IMR-90 (cell line): ENCODE measurements around the gene CCDC102A. TPM values are rescaled to one million over a fixed set of nuclear protein-coding genes. Genes with fewer than 3 reads are reported as not detected.

Experiments
- ATAC-seq: fragments of 200-7000 bp; cut with Tn5 transposase; 2 replicates; pipeline ENCODE4 v1.9.1; 2020; ENCODE audit warnings: low read depth, mild to moderate bottlenecking, moderate library complexity
- BruUV-seq: library from RNA; stranded (reverse); fragments of 400-500 nt; replicated peaks from 2 replicates; lab custom pipeline; 2021; lab: Mats Ljungman, UMichigan
- CTCF ChIA-PET: fragments of 300-600 bp; formaldehyde crosslinking; extraction: SDS; loops from one replicate; lab custom pipeline; 2021; ENCODE audit warnings: antibody characterized with exemption; lab: Yijun Ruan, JAX
- POLR2A ChIA-PET: fragments of 300-600 bp; sonication (Branson Sonifier 250); formaldehyde crosslinking; loops from one replicate; lab custom pipeline; 2022; ENCODE audit warnings: antibody characterized with exemption; ENCODE audit not compliant: unreplicated experiment; lab: Charles Lee
- DNase-seq: peaks from one replicate; pipeline ENCODE4 v3.0.0; 2013
- H2AFZ ChIP-seq: replicated peaks from 2 replicates; pipeline ENCODE3; 2013; ENCODE audit warnings: low read length, mild to moderate bottlenecking; ENCODE audit not compliant: poor library complexity
- H2AK5ac ChIP-seq: 2 replicates; pipeline ENCODE4 v1.6.1; 2013; ENCODE audit warnings: low read depth, low read length, inconsistent platforms
- H2AK9ac ChIP-seq: replicated peaks from 2 replicates; pipeline ENCODE3; 2013; ENCODE audit warnings: mild to moderate bottlenecking, low read depth, low read length, moderate library complexity; ENCODE audit not compliant: poor library complexity
- H2BK120ac ChIP-seq: 2 replicates; pipeline ENCODE4 v1.6.1; 2013; ENCODE audit warnings: low read depth, low read length, inconsistent platforms
- H2BK15ac ChIP-seq: 3 replicates; pipeline ENCODE4 v1.6.1; 2013; ENCODE audit warnings: low read depth, low read length, inconsistent platforms
- H2BK20ac ChIP-seq: 2 replicates; pipeline ENCODE4 v1.6.1; 2013; ENCODE audit warnings: low read depth, mild to moderate bottlenecking, inconsistent platforms, low read length, moderate library complexity
- H2BK5ac ChIP-seq: 2 replicates; pipeline ENCODE4 v1.6.1; 2013; ENCODE audit warnings: mild to moderate bottlenecking, low read depth, low read length, inconsistent platforms; ENCODE audit not compliant: poor library complexity, severe bottlenecking
- H3K14ac ChIP-seq: replicated peaks from 2 replicates; pipeline ENCODE4 v1.6.1; 2013; ENCODE audit warnings: low read depth, low read length, inconsistent platforms
- H3K18ac ChIP-seq: 2 replicates; pipeline ENCODE4 v1.6.1; 2013; ENCODE audit warnings: low read depth, low read length, control low read depth
- H3K23ac ChIP-seq: 2 replicates; pipeline ENCODE4 v1.6.1; 2013; ENCODE audit warnings: low read depth, low read length, inconsistent platforms
- H3K27ac ChIP-seq: 2 replicates; pipeline ENCODE4 v1.5.1; 2013; ENCODE audit warnings: mild to moderate bottlenecking, control low read depth, low read length; ENCODE audit not compliant: insufficient read depth
- H3K27me3 ChIP-seq: 2 replicates; pipeline ENCODE4 v1.6.1; 2013; ENCODE audit warnings: low read length; ENCODE audit not compliant: control insufficient read depth, insufficient read depth
- H3K36me3 ChIP-seq: 2 replicates; pipeline ENCODE4 v1.6.1; 2013; ENCODE audit warnings: low read length, mixed read lengths; ENCODE audit not compliant: control insufficient read depth, insufficient read depth
- H3K4ac ChIP-seq: 2 replicates; pipeline ENCODE4 v1.6.1; 2013; ENCODE audit warnings: low read depth, low read length, inconsistent platforms
- H3K4me1 ChIP-seq: 2 replicates; pipeline ENCODE4 v1.6.1; 2013; ENCODE audit warnings: low read length, mixed read lengths; ENCODE audit not compliant: control insufficient read depth, insufficient read depth
- H3K4me2 ChIP-seq: 2 replicates; pipeline ENCODE4 v1.6.1; 2013; ENCODE audit warnings: low read depth, mild to moderate bottlenecking, control low read depth, low read length, moderate library complexity
- H3K4me3 ChIP-seq: 2 replicates; pipeline ENCODE4 v1.5.1; 2013; ENCODE audit warnings: low read depth, mild to moderate bottlenecking, control low read depth, low read length, moderate library complexity; ENCODE audit not compliant: insufficient read depth
- H3K56ac ChIP-seq: 2 replicates; pipeline ENCODE4 v1.6.1; 2013; ENCODE audit warnings: low read length, inconsistent platforms; ENCODE audit not compliant: insufficient read depth; ENCODE audit errors: extremely low read depth
- H3K79me1 ChIP-seq, 2 experiments: 2 replicates each; pipeline ENCODE4 v1.6.1; 2013; ENCODE audit warnings: low read length in 2 of 2, inconsistent platforms in 1 of 2, low read depth in 1 of 2
- H3K9ac ChIP-seq: 2 replicates; pipeline ENCODE4 v1.6.1; 2013; ENCODE audit warnings: low read depth, low read length, control low read depth
- H3K9me1 ChIP-seq: 2 replicates; pipeline ENCODE4 v1.6.1; 2013; ENCODE audit warnings: low read length, inconsistent platforms; ENCODE audit not compliant: insufficient read depth
- H3K9me3 ChIP-seq: 2 replicates; pipeline ENCODE4 v1.6.1; 2013; ENCODE audit warnings: low read length; ENCODE audit not compliant: control insufficient read depth, insufficient read depth
- H4K20me1 ChIP-seq: 2 replicates; pipeline ENCODE4 v1.6.1; 2013; ENCODE audit warnings: low read length, inconsistent platforms; ENCODE audit not compliant: insufficient read depth
- H4K5ac ChIP-seq: 2 replicates; pipeline ENCODE4 v1.6.1; 2013; ENCODE audit warnings: mild to moderate bottlenecking, low read depth, low read length, control low read depth
- H4K8ac ChIP-seq, 2 experiments: 2 replicates each; pipeline ENCODE4 v1.6.1; 2013; ENCODE audit warnings: low read depth in 2 of 2, low read length in 2 of 2, control low read depth in 1 of 2, inconsistent platforms in 1 of 2
- H4K91ac ChIP-seq: 2 replicates; pipeline ENCODE4 v1.6.1; 2013; ENCODE audit warnings: low read depth, low read length, inconsistent platforms; ENCODE audit not compliant: insufficient read depth
- BHLHE40 ChIP-seq: fragments of 150-350 bp; IDR thresholded peaks from 2 replicates; pipeline ENCODE4 v1.6.1; 2016; ENCODE audit warnings: mild to moderate bottlenecking, low read depth, low read length
- CEBPB ChIP-seq: IDR thresholded peaks from 2 replicates; pipeline ENCODE4 v1.6.1; 2012; ENCODE audit warnings: low read depth, low read length, improper control_type of control experiment
- CHD1 ChIP-seq: IDR thresholded peaks from 2 replicates; pipeline ENCODE4 v1.6.1; 2012; ENCODE audit warnings: low read depth, low read length, improper control_type of control experiment
- CTCF ChIP-seq: conservative IDR thresholded peaks from 2 replicates; pipeline ENCODE4 v1.5.1; 2012; ENCODE audit warnings: mild to moderate bottlenecking, low read depth, low read length, improper control_type of control experiment
- ELK1 ChIP-seq: fragments of 150-350 bp; IDR thresholded peaks from 2 replicates; pipeline ENCODE4 v1.6.1; 2016; ENCODE audit warnings: low read depth, mild to moderate bottlenecking, low read length, moderate library complexity, borderline replicate concordance
- FOS ChIP-seq: fragments of 150-350 bp; IDR thresholded peaks from 2 replicates; pipeline ENCODE4 v1.6.1; 2016; ENCODE audit warnings: low read depth, low read length
- MAFK ChIP-seq: IDR thresholded peaks from 2 replicates; pipeline ENCODE4 v1.6.1; 2012; ENCODE audit warnings: low read depth, low read length, improper control_type of control experiment
- MAZ ChIP-seq: IDR thresholded peaks from 2 replicates; pipeline ENCODE4 v1.6.1; 2012; ENCODE audit warnings: low read depth, mild to moderate bottlenecking, low read length, improper control_type of control experiment, moderate library complexity, borderline replicate concordance
- MXI1 ChIP-seq: IDR thresholded peaks from 2 replicates; pipeline ENCODE4 v1.6.1; 2012; ENCODE audit warnings: low read depth, mild to moderate bottlenecking, low read length, moderate library complexity, borderline replicate concordance
- NFE2L2 ChIP-seq: fragments of 150-350 bp; IDR thresholded peaks from 2 replicates; pipeline ENCODE4 v1.6.1; 2016; ENCODE audit warnings: low read depth, mild to moderate bottlenecking, low read length
- POLR2A ChIP-seq: IDR thresholded peaks from 2 replicates; pipeline ENCODE4 v1.6.1; 2012; ENCODE audit warnings: mild to moderate bottlenecking, low read depth, low read length
- RAD21 ChIP-seq: IDR thresholded peaks from 2 replicates; pipeline ENCODE4 v1.6.1; 2012; ENCODE audit warnings: low read length, improper control_type of control experiment
- RCOR1 ChIP-seq: IDR thresholded peaks from 2 replicates; pipeline ENCODE4 v1.6.1; 2012; ENCODE audit warnings: mild to moderate bottlenecking, low read length, improper control_type of control experiment; ENCODE audit not compliant: insufficient replicate concordance
- RFX5 ChIP-seq: IDR thresholded peaks from 2 replicates; pipeline ENCODE4 v1.8.0; 2012; ENCODE audit warnings: low read depth, mild to moderate bottlenecking, low read length, moderate library complexity
- SMC3 ChIP-seq: fragments of 150-350 bp; IDR thresholded peaks from 2 replicates; pipeline ENCODE4 v1.6.1; 2016; ENCODE audit warnings: low read depth, mild to moderate bottlenecking, antibody characterized with exemption, low read length, moderate library complexity
- USF2 ChIP-seq: fragments of 150-350 bp; IDR thresholded peaks from 2 replicates; pipeline ENCODE4 v1.6.1; 2017; ENCODE audit warnings: mild to moderate bottlenecking, antibody characterized with exemption, low read length, low read depth
- WGBS, 2 experiments: methylation state at CpG; one replicate each; pipeline versions ENCODE4 v1.1.5 to v1.1.7; 2013; ENCODE audit warnings: missing lambda C conversion rate in 2 of 2; ENCODE audit not compliant: insufficient read length in 1 of 2; ENCODE audit errors: extremely low coverage in 2 of 2; 5-methylcytosine and 5-hydroxymethylcytosine counted together
- dilution Hi-C: fragments of 300-500 bp; cut with HindIII; formaldehyde crosslinking; loops from one replicate; pipeline ENCODE4 v1.14.3; 2018; ENCODE audit warnings: low sequenced_read_pairs; ENCODE audit not compliant: unreplicated experiment
- in situ Hi-C: fragments of 300-500 bp; cut with MboI; formaldehyde crosslinking; loops from 3 replicates; pipeline ENCODE4 v1.14.3; 2019; ENCODE audit warnings: low sequenced_read_pairs, inconsistent platforms, mixed read lengths
- intact Hi-C: fragments of 100-400 bp; cut with micrococcal nuclease; formaldehyde crosslinking; loops from 2 replicates; pipeline ENCODE4 v1.10.0; 2022
- polyA plus RNA-seq, 3 experiments: library from polyadenylated mRNA; depleted of rRNA; stranded (reverse); fragments of >200 nt; gene quantifications; 2 replicates each; pipeline ENCODE4 v1.2.3, GENCODE V29; 2012; ENCODE audit warnings: low replicate concordance in 1 of 3
- total RNA-seq: library from RNA; depleted of rRNA; stranded (reverse); fragments of >200 nt; gene quantifications from 2 replicates; pipeline ENCODE4 v1.2.3, GENCODE V29; 2012

CCDC102A gene
- total and polyA plus RNA-seq, 2 of the 4 experiments (the other 2 are of a cell fraction), result 5.4 to 8.5 TPM

- in situ Hi-C loops, result no loop called here
- intact Hi-C loops, result no loop called here
- Histone ChIP-seq H3K9me1 (no peaks in the 10 kb centered on the region; the same call in 1 of the 2 replicates), H4K91ac (no peak overlapping the region), H3K27me3 (peaks cover 38% of the 10 kb centered on the region), H2BK5ac (no peak overlapping the region), H2BK120ac (no peak overlapping the region), H3K56ac (no peak overlapping the region), H3K23ac (no peak overlapping the region), H2AFZ (no peak overlapping the region), H3K4me3 (no peak overlapping the region), H3K4ac (no peak overlapping the region), H2BK15ac (no peak overlapping the region), H3K79me1 (peaks cover 7 to 12% of the 10 kb centered on the region in 2 experiments; a peak in 3 of 4 replicates), H3K4me1 (peaks cover 7% of the 10 kb centered on the region; the same call in 1 of the 2 replicates), H4K20me1 (no peaks in the 10 kb centered on the region), H3K4me2 (no peak overlapping the region), H3K18ac (no peak overlapping the region), H3K9ac (no peak overlapping the region), H2AK9ac (no peak overlapping the region), H2BK20ac (no peak overlapping the region), H3K14ac (no peak overlapping the region), H4K8ac (no peak overlapping the region), H3K36me3 (no peaks in the 10 kb centered on the region), H2AK5ac (no peak overlapping the region), H3K27ac (no peak overlapping the region), H3K9me3 (no peaks in the 10 kb centered on the region), H4K5ac (no peak overlapping the region)
- BruUV-seq, result no TSS peak
- dilution Hi-C loops, result no loop called here
- WGBS, 2 experiments, result 86% methylated on average over 3 of the region's 10 CpGs; no CpG with 5 or more reads in 1 of the 2 experiments
- DNase-seq (no peak), ATAC-seq (no peak)
- CTCF ChIA-PET, result no interaction called here
- no peak for TF ChIP-seq RCOR1
- no peak for TF ChIP-seq USF2
- TF ChIP-seq CTCF, result no peak
- TF ChIP-seq RFX5, result no peak
- no peak for TF ChIP-seq POLR2A
- no peak for TF ChIP-seq FOS
- TF ChIP-seq SMC3, result no peak
- no peak for TF ChIP-seq CHD1
- TF ChIP-seq MAZ, result no peak
- TF ChIP-seq ELK1, result no peak
- TF ChIP-seq MXI1, result no peak
- TF ChIP-seq BHLHE40, result no peak
- no peak for TF ChIP-seq NFE2L2
- no peak for TF ChIP-seq MAFK
- TF ChIP-seq CEBPB, result no peak
- TF ChIP-seq RAD21, result no peak
- POLR2A ChIA-PET, result no interaction called here
Observed at GRCh38 chr16:57539072-57539796, 2.9 kb upstream of the CCDC102A start.
